ENCODE measurements around the gene LMNA.

Gene LMNA

DNA sequence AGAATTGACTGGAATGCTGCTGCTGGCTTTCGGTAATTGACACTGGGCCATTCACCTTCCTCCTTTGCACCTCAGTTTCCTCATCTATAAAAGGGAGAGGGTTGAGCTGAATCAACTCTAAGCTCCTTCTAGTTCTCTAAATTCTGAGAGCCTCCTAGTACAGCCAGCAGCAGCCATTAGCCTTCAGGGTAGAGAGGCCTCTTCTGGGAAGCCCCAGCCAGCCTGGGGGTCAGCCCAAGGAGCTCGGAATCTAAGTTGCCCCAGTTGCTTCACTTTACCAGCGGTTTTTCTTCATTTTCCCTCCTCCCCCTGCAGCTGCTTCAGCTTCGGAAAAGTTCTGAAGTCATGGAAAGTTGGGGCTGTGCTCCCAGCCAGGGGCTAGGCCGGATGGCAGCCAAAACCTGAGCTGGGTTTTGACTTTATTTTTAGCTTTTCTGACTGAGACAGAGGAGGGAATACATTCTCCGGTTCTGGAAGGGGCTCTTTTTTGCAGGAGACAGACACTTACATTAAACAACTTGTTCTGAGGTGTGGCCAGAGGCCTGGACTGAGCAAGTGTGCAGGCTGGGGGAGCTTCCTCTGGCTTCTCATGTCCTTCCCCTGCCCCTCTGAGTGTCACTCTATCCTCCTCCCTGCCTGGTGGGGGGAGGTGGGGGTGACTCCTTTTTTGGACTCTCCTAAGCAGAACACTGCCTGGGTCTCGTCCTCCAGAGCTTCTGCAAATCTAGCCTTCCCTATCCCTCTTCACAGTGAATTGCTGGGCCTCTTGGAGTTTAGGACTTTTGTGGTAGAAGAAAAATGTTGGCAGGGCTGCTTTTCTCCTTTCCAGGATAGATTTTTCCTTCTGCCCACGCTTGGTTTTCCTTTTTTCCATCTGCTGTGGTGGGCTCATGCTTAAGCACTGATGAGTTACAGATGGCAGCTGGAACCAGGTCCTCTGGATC, 14.4 kb downstream of the LMNA start:
- TF ChIP-seq REST (IDR thresholded peaks at IDR 0.05; ENCODE audit: insufficient read depth in 1 of 2, low read depth in 2 of 2, low read length in 2 of 2) (no peak), POLR2AphosphoS5 (IDR thresholded peaks at IDR 0.05; ENCODE audit: low read depth, low read length) (no peak), FOXP2 (optimal IDR thresholded peaks at IDR 0.05; ENCODE audit: borderline replicate concordance, extremely low read depth, extremely low read length, insufficient read depth) (no peak), SIN3A (IDR thresholded peaks at IDR 0.05; ENCODE audit: borderline replicate concordance, insufficient read depth, low read length) (no peak), TAF1 (IDR thresholded peaks at IDR 0.05; ENCODE audit: borderline replicate concordance, insufficient read depth, low read length) (no peak)

DNA sequence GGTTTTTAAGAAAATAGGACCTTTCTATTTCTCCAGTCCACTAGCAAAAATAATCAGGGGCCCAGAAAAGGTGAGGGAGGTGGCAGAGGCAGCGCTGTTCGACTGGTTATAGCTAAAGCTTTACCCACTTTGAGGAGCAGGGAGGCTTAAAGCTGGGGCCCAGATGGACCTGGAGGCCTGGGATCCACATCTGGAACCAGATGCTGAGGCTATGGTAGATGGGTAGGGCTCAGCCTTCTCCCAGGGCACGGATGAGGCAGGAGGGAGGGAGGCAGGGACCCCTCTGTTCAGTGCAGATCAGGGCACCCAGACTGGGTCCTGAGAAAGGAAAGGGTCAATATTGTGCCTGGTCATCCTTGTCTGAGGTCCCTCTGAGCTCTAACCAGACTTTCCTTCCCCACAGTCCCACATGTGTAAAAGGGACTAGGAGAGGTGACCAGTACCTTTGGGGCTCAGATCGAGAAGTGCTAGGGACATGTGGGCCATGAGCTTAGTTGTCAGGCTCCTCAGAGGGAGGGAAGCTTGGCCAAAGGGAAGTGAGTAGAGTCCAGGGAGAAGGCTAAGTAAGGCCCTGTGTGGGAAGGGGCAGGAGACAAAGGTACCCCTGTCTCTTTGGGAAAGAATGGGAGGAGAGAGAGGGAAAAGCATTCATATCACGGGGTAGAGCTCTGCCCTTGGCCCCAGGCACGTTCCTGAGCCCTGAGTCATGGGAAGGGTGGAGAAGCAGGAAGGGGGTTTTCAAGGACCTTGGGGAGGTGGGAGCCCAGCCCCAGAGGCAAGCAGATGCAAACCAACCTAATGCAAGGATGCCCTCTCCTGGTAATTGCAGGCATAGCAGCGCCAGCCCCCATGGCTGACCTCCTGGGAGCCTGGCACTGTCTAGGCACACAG, 15.4 kb downstream of the LMNA start:
- TF ChIP-seq REST (IDR thresholded peaks at IDR 0.05; ENCODE audit: insufficient read depth in 1 of 2, low read depth in 2 of 2, low read length in 2 of 2): no peak
- TF ChIP-seq POLR2AphosphoS5 (IDR thresholded peaks at IDR 0.05; ENCODE audit: low read depth, low read length): 0 out of 2 replicates have a peak, but pooled peaks have one; percentile 29

- TF ChIP-seq POLR2AphosphoS5 (IDR thresholded peaks at IDR 0.05; ENCODE audit: low read depth, low read length) (no peak), SIN3A (IDR thresholded peaks at IDR 0.05; ENCODE audit: borderline replicate concordance, insufficient read depth, low read length) (no peak), TAF1 (IDR thresholded peaks at IDR 0.05; ENCODE audit: borderline replicate concordance, insufficient read depth, low read length) (no peak), REST (IDR thresholded peaks at IDR 0.05; ENCODE audit: insufficient read depth in 1 of 2, low read depth in 2 of 2, low read length in 2 of 2) (no peak)
Observed at GRCh38 chr1:156130578-156130942, 16.0 kb downstream of the LMNA start.

GRCh38 chr1:156134716-156135435, 20.4 kb downstream of the LMNA start:
- TF ChIP-seq TAF1 (IDR thresholded peaks at IDR 0.05; ENCODE audit: borderline replicate concordance, insufficient read depth, low read length) (no peak), POLR2AphosphoS5 (IDR thresholded peaks at IDR 0.05; ENCODE audit: low read depth, low read length) (no peak), FOXP2 (optimal IDR thresholded peaks at IDR 0.05; ENCODE audit: borderline replicate concordance, extremely low read depth, extremely low read length, insufficient read depth) (no peak), REST (IDR thresholded peaks at IDR 0.05; ENCODE audit: insufficient read depth in 1 of 2, low read depth in 2 of 2, low read length in 2 of 2) (no peak)

Measured in PFSK-1 (cell line).